HG02759 (cell line): ENCODE data around the gene DNAAF5.
"Not testable (repeated sequence)": the region's sequence is repeated elsewhere in the genome, so short reads cannot be mapped to it uniquely, and the experiment has no call there.

Source experiments
- ATAC-seq: cut with Tn5 transposase; IDR thresholded peaks from one replicate; pipeline ENCODE4 v1.9.1; 2021; ENCODE audit warnings: mild to moderate bottlenecking, moderate library complexity; ENCODE audit not compliant: unreplicated experiment

Gene DNAAF5

DNA sequence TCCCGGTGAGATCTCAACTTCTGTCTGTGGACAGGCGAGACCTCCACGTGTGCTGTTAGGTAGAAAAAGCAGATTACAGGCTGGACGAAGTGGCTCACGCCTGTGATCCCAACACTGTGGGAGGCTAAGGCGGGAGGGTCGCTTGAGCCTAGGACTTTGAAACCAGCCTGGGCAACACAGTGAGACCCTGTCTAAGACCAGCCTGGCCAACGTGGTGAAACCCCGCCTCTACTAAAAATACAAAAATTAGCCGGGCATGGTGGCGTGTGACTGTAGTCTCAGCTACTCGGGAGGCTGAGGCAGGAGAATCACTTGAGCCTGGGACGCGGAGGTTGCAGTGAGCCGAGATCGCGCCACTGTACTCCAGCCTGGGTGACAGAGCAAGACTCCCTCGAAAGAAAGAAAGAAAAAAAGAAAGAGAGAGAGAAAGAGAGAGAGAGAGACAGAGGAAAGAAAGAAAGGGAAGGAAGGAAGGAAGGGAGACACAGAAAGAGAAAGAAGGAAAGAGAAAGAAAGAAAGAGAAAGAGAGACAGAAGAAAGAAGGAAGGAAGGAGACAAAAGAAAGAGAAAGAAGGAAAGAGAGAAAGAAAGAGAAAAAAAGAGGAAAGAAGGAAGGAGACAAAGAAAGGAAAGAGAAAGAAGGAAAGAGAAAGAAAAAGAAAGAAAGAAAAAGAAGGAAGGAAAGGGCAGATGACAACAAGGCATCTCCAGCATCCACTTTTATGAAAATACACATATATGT, 76.2 kb downstream of the DNAAF5 start:
- ATAC-seq: no peak

DNA sequence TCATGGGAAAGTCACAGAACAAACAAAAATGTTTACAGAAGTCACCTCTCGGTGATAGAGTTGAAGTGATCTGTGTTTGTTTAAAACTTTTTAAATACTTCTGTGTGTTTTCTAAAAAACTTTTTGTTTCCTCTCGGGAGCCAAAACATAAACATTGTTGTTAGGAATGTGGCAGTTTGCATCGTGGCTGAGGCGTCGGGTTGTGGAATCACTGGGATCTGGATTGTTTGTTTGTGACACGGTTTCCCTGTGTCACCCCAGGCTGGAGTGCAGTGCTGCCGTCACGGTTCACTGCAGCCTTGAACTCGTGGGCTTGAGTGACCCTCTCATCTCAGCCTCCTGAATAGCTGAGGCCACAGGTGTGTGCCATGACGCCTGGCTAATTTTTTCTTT, 76.7 kb downstream of the DNAAF5 start:
- no peak for ATAC-seq

DNA sequence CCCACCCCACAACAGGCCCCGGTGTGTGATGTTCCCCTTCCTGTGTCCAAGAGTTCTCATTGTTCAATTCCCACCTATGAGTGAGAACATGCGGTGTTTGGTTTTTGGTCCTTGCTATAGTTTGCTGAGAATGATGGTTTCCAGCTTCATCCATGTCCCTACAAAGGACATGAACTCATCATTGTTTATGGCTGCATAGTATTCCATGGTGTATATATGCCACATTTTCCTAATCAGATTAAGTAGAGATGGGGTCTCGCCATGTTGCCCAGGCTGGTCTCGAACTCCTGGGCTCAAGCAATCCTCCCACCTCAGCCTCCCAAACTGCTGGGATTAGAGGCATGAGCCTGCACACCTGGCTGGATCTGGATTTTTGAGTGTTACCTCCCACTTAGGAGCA, 77.3 kb downstream of the DNAAF5 start:
- not testable (repeated sequence) for ATAC-seq

DNA sequence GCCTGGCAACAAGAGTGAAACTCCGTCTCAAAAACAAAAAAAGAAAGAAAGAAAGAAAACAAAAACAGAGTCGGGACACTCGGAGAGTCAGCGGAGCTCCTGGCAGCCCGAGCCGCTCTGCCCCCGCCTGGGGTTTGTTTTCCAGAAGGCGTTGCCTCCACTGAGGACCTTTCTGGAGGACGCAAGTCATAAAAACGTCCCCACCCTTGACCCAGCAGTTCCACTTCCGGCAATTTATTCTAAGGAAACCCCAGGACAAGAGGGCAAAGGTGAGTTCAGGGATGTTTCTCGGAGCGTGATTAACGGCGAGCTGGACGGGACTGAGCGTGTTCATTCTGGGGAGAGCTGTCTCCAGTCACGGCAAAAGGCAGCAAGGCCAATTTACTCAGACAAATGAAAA, 78.8 kb downstream of the DNAAF5 start:
- ATAC-seq: no peak

DNA sequence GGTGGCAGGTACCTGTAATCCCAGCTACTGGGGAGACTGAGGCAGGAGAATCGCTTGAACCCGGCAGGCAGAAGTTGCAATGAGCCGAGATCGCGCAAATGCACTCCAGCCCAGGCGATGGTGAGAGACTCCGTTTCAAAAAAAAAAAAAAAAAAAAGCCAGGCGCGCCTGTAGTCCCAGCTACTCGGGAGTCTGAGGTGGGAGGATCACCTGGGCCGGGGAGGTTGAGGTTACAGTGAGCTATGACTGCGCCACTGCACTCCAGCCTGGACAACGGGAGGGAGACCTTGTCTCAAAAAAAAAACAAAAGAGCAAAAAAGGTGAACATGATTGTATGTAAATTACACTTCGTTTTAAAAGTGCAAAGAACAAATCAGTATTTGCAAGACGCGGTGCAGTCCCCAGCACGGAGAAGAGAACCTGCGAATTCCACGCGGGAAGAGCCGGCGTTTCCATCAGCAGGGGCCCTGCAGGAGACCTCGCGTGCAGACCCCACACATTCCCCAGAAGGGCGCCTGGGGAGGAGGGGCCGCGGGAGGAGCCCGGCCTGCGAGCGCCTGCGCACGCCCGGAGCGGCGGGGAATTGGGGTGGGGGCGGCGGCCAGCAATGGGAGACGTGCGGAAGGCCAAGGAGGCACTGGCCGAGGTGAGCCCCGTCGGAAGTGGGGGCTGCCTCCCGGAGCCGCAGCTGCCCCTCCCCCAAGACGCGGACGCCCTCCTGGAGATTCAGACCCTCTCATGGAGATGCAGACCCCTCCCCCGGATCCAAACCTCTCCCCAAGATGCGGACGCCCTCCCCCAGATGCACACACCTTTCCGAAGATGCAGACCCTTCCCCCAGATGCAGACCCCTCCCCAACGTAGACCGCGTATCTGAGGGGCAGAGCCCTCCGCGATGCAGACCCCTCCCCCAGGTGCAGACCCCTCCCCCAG, 89.1 kb downstream of the DNAAF5 start:
- ATAC-seq: no peak

DNA sequence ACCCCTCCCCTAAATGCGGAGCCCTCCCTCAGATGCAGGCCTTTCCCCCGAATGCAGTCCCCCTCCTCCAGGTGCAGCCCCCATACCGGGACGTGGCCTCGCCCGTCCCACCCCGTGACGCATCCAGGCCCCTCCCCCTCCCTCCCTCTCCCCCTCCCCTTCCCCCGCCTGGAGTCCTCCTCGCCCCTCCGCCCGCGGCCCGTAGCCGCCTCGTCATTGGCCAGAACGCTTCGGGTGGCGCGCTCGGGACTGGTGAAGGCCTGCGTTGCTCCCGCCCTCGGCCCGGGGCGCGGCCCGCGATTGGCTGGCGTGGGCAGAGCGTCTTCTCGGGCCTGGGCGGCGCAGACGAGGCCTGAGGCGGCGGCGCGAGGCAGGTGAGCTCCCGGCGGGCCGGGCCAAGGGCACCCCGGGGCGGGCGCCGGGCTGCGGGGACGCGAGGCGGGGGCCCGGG, 89.8 kb downstream of the DNAAF5 start:
- ATAC-seq: peak; percentile 92

DNA sequence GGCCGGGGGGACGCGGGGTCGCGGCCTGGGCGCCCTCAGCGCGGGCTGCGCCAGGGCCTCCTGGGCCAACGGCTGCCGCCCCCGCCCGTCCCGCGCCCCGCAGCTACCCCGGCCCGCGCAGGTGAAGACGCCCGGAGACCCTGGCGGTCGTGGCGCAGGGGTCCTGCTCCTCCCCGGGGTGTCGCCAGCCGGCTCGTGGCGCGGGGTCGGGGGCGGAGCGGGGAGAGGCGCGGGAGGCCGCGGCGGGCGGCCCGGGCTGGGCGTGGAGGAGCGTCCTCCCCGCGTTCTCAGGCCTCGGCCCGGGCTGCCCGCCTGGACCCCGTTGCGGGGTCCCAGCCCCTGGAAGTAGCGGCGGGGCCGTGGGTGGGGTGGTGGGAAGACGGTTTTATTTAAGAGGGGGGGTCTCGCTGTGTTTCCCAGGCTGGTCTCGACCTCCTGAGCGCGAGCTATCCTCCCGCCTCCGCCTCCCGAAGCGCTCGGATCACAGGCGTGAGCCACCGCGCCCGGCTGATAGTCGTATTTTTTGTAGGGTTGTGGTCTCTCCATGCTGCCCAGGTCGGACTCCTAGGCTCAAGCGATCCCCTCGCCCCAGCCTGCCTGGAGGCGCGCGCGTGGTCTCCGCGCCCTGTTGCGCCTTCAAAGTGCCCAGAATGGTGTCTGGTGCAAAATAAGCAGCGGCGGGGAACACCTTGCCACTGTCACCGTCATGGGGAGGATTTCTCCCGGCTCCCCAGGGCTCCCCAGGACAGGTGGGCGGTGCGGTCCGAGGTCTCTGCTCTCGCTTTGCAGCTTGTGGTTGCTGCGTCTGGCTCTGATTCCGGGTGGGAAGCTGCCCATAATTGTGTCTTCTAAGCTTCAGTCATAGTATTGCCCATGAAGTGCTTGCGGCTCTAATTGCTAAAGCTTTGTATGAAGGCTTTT, 90.5 kb downstream of the DNAAF5 start:
- ATAC-seq: peak; percentile 25

DNA sequence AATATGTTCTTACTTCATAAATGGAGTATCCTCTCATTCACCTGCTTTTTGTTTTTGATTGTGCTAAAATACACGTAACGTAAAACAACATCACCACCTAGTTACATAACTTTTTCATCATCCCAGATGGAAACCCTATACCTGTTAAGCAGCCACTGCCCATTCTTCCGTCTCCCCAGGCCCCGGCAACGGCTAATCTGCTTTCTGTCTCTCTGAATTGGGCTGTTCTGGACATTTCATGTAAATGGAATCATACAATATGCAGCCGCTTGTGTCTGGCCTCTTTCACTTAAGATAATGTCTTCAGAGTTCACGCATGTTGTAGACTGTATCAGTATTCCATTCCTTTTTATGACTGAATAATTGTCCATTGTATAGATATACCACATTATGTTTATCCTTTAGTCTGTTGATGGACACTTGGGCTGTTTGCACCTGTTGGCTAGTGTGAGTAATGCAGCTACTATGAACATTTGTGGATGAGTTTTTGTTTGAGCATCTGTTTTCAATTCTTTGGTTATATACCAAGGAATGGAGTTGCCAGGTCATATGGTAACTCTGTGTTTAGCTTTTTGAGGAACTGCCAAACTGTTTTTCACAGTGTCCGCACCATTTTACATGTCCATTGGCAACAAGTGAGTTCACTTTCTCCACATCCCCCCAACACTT, 91.7 kb downstream of the DNAAF5 start:
- ATAC-seq: no peak

DNA sequence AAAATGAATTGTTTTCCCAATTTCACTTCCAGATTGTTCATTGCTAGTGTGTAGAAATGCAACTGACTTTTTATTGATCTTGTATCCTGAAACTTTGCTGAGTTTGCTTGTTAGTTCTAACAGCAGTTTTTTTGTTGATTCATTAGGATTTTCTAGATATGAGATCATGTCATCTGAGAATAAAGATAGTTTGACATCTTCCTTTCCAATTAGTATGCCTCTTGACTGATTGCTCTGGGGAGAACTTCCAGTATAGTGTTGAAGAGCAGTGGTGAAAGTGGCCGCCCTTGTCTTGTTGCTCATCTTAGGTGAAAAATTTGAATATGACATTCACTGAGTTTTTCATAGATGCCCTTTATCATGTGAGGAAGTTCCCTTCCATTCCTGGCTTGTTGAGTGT, 93.8 kb downstream of the DNAAF5 start:
- ATAC-seq: no peak

DNA sequence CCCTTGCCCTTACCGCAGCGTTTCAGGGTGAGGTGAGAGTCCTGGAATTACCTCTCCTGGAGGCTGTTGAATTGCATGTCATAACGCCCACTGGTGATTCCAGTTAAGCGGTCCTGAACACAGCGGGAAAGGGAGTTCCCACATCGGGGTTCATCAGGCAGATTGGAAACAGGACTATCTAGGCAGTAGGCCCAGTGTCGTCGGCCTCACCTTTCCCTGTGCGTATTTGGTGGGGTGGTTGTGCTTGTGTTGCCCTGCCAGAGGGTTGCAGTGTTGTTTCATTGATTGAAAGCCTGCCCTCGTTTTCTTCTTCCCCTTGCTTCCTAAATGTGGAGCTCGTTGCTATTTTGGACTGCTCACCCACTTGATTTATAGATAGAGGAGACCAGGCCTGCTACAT, 95.2 kb downstream of the DNAAF5 start:
- no peak for ATAC-seq

DNA sequence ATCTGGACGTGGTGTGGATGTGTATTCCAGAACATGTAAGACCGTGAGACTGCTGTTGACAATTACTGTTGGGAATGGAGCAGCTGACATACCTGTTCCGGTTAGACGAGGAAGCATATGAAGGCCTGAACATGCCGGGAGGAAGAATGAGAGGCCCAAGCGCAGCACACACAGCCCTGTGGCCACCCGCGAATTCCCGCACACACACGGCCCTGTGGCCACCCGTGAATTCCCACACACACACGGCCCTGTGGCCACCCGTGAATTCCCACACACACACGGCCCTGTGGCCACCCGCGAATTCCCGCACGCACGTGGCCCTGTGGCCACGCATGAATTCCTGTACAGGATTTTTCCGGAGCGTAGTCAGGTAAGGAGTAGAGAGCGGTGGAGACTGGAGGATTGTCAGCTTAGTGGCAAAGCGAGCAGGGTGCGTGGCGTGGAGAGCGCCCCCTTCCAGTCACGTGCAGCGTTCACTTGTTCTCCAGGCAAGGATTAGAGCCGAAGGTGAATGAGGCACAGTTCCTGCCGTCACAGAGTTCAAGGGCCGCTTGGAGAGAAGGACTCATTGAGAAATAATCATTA, 96.3 kb downstream of the DNAAF5 start:
- no peak for ATAC-seq

DNA sequence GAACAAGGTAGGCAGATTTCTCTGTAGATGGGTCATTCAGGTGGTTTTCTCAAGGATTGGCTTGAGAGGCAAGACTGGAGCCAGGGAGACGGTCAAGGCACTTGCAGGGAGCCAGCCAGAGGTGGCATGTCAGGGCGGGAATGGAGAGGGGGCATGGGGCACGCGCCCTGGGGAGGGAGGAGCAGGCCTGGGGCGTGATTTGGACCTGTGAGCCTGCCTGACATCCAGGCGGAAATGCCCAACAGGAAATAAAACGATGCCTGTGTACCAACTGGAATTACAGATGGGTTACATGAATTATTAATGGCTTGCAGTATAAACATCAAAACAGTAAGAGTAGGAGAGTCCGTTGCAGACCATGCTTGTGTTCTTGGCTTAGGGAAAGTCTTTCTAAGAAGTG, 97.2 kb downstream of the DNAAF5 start:
- ATAC-seq: no peak

DNA sequence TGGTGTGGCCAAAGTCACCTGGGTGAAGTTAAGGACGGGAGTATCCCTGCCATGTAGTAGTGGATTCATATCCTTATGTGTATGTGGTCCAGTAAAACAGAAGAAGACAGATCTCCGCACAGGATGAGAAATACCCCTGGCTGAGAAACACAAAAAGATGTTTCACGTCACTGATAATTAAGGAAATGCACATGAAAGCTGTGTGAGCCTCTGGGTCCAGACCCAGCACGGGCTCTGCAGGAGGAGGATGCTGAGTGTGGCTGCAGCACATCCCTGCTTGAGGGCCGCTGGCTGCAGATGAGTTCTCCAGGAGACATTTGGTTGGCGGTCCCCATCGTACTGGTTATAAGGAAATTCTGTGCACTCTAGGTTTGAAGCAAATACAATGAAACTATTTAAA, 97.6 kb downstream of the DNAAF5 start:
- no peak for ATAC-seq

DNA sequence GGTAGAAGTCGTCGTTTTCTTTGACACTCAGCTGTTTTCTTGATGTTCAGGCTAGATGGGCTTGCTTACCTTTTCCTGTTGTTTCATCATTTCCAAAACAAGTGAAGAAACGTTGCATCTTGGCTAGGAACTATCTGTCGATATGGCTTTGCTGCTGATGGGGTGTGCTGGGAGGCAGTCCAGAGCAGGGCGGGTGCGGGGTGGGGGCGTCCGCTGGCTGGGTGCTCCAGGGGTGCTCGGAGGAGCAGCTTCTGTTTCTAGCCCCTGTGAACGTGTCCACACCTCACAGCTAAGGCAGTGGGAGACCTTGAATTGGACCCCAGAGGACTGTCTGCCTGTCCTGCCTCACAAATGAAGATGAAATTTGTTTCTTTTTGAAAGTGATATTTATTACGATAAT, 98.2 kb downstream of the DNAAF5 start:
- no peak for ATAC-seq

DNA sequence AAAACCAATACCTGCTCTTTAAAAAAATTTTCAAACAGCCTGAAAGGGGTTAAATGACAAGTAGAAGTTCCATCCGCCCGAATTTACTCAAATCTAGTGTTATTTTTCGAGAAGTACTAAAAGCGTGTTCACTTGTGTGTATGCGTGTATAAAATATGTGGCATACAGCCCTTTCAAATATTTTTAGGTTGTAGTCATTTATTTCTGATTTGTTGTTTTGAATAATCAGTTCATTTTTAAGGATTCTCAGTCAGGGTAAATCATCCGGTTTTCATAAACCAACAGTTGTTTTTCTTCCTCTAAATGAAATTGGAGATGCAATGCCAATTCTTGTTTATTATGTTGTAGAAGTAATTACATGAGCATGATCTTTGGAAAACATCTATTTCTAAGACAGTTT, 98.9 kb downstream of the DNAAF5 start:
- ATAC-seq: no peak

DNA sequence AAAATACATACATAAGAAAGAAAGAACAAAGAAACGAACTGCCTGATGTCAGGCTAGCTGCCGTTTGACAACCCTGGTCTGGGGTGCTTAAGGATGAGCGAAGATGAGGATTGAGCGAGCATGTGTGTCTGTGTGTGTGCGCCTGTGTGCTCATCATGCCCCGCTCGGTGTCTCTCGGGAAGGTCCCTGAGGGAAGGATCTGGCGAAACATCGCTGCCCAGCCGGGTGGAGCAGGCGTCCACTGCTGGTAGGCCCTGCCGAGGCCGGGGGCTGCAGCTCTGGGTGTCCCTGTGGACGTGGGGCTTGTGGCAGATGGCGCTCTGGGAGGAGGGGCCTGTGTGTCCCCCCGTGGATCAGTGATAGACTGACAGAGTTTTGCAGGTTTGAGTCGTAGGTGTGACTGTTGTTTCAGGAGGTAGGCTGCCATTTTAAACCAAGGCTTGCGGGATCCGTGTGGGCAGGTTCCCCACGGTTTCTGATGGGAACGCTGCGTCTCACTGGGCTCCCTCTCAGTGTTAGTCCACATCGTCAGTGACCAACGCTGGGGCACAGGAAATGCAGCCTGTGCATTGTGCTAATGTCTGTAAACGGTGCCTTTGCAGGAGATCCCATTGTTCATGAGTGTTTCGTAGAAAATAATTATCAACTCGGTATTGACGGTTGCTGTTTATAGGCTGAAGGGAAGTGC, 99.9 kb downstream of the DNAAF5 start:
- ATAC-seq: no peak

DNA sequence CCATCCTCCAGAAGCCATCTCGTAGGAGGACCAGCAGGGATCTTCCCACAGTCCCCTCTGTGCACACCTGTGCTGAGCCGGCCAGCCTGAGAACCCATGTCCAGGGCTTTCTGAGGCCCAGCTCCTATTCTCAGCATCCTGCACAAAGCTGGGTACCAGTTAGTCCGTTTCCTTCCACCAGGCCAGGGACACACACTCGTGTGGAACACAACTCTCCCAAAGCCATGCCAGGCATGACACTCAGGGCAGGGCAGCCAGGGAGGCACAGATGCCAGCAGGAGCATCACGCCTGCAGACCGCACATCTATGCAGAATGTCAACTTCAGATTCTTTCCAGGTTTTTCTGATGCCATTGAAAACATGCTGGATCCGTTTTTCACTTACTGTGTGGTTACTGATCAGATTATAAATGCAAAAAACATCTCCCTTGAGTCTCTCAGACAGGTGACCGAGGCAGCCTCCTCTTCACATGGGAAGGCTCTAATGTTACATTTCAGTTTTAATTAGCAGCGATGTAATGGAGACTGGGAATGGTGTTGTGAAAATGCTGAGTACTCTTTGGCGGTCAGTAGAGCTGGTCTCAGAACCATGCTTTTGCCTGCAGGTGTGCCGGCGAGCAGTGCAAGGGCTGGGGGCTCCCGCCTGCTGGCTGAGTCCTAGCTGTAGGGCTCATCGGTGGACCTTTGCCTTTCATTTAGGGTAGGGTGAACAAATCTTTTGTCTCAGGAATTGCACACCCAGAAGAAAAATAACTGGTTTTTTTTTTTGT, 102.5 kb downstream of the DNAAF5 start:
- no peak for ATAC-seq

DNA sequence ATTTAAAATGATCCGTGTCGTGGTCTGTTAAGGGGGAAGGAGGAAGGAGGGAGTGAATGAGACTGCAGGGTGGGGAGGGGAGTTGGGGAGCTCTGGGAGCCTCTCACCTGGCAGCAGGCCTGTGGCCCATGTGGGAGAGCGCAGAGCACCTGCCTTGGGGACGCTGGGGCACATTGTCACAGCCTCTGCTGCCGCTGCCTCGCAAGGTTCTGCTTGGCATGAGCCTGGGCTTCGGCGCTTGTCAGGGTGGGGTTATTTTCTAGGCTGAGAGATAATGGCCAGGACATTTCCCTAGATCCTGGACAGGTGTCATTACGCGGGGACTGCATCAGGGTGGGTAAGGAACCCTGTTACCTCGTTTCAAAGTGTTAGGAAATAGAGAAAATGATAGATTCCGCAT, 103.6 kb downstream of the DNAAF5 start:
- ATAC-seq: no peak
